Measurements from ENCODE around the gene DROSHA.
"Not testable (repeated sequence)": the region's sequence is repeated elsewhere in the genome, so short reads cannot be mapped to it uniquely, and the experiment has no call there.

The DROSHA gene, protein sequence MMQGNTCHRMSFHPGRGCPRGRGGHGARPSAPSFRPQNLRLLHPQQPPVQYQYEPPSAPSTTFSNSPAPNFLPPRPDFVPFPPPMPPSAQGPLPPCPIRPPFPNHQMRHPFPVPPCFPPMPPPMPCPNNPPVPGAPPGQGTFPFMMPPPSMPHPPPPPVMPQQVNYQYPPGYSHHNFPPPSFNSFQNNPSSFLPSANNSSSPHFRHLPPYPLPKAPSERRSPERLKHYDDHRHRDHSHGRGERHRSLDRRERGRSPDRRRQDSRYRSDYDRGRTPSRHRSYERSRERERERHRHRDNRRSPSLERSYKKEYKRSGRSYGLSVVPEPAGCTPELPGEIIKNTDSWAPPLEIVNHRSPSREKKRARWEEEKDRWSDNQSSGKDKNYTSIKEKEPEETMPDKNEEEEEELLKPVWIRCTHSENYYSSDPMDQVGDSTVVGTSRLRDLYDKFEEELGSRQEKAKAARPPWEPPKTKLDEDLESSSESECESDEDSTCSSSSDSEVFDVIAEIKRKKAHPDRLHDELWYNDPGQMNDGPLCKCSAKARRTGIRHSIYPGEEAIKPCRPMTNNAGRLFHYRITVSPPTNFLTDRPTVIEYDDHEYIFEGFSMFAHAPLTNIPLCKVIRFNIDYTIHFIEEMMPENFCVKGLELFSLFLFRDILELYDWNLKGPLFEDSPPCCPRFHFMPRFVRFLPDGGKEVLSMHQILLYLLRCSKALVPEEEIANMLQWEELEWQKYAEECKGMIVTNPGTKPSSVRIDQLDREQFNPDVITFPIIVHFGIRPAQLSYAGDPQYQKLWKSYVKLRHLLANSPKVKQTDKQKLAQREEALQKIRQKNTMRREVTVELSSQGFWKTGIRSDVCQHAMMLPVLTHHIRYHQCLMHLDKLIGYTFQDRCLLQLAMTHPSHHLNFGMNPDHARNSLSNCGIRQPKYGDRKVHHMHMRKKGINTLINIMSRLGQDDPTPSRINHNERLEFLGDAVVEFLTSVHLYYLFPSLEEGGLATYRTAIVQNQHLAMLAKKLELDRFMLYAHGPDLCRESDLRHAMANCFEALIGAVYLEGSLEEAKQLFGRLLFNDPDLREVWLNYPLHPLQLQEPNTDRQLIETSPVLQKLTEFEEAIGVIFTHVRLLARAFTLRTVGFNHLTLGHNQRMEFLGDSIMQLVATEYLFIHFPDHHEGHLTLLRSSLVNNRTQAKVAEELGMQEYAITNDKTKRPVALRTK (N-terminal part only)
- total RNA-seq = 26.2 to 43.2 (median 36.0) reads per million in 3 experiments

- peak; percentile 84 for DNase-seq
Measured at GRCh38 chr5:31531888-31532547, at the start of gene DROSHA, which contains the start of gene C5orf22. DROSHA (minus strand) TSS chr5:31532093; CDS start chr5:31529059, 3,034 bp downstream. C5orf22 (plus strand) TSS chr5:31532301; CDS start chr5:31532393, 92 bp downstream.

- no peak for DNase-seq
Measured at GRCh38 chr5:31579558-31579957, 47.7 kb upstream of the DROSHA start.

- DNase-seq = no peak
Measured at GRCh38 chr5:31577438-31577837, 45.5 kb upstream of the DROSHA start.

GRCh38 chr5:31574772-31575171, 42.9 kb upstream of the DROSHA start:
- DNase-seq = no peak

DNA sequence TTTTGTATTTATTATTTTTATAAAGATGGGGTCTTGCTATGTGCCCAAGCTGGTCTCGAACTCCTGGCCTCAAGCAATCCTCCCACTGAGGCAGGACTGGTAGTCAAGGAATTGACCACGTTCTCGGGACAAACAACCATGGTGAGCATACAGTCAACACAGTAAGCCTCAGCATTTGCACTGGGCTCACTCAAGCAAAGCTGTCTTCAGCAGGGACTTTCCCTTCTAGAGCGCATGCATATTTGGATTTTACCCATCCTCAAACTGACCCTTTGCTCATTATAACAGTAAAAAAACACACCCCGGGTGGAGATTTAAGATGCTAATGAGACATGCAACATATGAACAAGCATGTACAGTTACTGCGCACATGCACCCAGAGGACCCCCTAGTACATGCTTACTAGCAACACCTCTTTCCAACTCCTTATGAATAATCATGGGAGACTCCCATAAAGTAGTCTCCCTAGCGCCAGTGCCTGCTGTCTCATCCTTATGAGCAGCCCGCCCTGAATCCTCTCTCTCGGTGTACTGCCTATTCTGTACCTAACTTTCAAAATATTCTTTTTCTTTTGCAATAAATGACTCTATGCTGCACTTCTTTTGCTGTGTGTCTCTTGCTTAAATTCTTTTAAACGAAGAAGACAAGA, 41.7 kb upstream of the DROSHA start:
- no peak for DNase-seq

- DNase-seq = no peak
Measured at GRCh38 chr5:31569068-31569467, 37.2 kb upstream of the DROSHA start.

GRCh38 chr5:31568302-31568835, 36.5 kb upstream of the DROSHA start:
- no peak for DNase-seq

DNA sequence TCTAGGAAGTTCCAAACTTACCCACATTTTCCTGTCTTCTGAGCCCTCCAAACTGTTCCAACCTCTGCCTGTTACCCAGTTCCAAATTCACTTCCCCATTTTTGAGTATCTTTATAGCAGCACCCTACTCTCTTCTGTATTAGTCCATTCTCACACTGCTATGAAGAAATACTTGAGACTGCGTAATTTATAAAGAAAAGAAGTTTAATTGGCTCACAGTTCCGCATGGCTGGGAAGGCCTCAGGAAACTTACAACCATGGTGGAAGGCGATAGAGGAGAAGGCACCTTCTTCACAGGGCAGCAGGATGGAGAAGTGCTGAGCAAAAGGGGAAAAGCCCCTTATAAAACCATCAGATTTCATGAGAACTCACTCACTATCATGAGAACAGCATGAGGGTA, 34.5 kb upstream of the DROSHA start:
- DNase-seq = not testable (repeated sequence)

- DNase-seq = no peak
Measured at GRCh38 chr5:31563216-31563615, 31.3 kb upstream of the DROSHA start.

- DNase-seq = no peak
Measured at GRCh38 chr5:31561946-31562345, 30.1 kb upstream of the DROSHA start.

- DNase-seq = no peak
Measured at GRCh38 chr5:31559942-31560341, 28.0 kb upstream of the DROSHA start.

- no peak for DNase-seq
Measured at GRCh38 chr5:31556461-31556860, 24.6 kb upstream of the DROSHA start.

- no peak for DNase-seq
Measured at GRCh38 chr5:31554552-31554951, 22.7 kb upstream of the DROSHA start.

DNA sequence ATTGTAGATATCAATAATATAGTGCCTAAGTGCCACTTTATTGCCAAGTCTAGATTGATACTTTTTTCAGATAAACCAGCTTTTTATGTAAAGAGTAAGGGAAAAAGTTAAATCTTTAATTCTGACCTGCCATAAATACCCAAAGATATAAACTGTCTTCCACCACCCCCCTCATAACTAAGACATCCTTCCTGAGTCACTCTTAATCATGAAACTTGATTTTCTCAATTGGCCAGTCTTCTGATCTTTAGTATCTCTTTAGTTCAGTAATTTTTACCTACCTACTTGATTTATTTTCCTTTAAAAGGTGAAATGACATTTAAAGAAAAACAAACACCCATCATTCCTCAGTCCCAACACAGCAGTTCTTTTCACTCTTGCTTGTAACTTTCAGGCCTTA, 22.0 kb upstream of the DROSHA start:
- no peak for DNase-seq

GRCh38 chr5:31551878-31552277, 20.0 kb upstream of the DROSHA start:
- no peak for DNase-seq

- not testable (repeated sequence) for DNase-seq
Measured at GRCh38 chr5:31549114-31549513, 17.2 kb upstream of the DROSHA start.

DNA sequence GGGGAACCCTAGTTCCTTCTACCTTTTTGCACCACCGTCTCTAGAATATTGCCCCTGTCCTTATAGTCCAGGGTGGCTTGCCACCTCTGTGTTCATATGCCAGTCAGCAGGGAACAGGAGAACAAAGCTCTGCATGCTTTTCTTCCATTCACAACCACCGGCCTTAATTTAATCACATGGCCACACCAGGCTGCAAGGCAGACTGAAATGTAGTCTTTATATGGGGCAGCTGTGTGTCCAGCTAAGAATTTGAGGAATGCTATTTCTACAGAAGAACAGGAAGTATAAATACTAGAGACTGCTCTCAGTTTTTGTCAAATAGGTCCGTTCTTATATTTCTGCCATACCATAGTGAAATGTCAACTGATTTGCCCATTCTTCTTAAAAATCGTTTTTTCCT, 6.0 kb upstream of the DROSHA start:
- DNase-seq = no peak

GRCh38 chr5:31537349-31537748, 5.5 kb upstream of the DROSHA start:
- no peak for DNase-seq

GRCh38 chr5:31536873-31537272, 5.0 kb upstream of the DROSHA start:
- no peak for DNase-seq

DNA sequence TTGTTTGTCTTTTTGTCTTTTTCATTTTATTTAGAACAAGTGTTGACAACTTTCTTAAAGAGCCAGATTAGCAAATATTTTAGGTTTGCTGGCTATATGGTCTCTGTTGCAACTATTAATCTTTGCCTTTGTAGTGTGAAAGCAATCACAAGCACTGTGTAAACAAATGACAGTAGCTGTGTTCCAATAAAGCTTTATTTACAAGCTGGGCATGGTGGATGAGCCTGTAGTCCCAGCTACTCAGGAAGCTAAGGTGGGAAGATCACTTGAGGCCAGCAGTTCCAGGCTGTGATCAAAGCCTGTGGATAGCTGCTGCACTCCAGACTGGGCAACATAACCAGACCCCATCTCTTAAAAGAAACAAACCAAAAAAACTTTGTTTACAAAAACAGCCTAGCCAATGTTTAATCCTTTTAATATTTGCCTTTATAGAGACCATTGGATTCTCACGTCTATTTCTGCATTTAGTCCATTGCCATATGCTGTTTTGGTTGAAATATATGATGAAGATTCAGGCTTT, 2.7 kb upstream of the DROSHA start:
- no peak for DNase-seq

DNA sequence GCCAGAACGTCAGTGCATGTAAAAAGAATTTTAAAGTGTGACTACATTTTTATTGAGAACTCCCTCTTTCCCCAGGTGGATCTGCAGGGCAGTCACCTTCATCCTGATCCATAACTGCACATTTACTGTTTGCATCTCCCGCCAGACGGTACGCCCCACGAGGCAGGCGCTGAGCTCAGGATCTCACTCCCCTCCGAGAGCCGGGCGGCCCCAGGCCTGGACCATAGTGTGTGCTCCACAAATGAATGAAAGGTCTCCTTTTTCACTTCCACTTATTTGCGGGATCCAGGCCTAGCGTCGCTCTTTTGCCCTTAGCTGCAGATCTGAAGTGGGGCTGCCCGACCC, 378 bp downstream of the DROSHA start:
- no peak for DNase-seq
